ENCODE results near the gene CFAP298.

The CFAP298 gene

DNA sequence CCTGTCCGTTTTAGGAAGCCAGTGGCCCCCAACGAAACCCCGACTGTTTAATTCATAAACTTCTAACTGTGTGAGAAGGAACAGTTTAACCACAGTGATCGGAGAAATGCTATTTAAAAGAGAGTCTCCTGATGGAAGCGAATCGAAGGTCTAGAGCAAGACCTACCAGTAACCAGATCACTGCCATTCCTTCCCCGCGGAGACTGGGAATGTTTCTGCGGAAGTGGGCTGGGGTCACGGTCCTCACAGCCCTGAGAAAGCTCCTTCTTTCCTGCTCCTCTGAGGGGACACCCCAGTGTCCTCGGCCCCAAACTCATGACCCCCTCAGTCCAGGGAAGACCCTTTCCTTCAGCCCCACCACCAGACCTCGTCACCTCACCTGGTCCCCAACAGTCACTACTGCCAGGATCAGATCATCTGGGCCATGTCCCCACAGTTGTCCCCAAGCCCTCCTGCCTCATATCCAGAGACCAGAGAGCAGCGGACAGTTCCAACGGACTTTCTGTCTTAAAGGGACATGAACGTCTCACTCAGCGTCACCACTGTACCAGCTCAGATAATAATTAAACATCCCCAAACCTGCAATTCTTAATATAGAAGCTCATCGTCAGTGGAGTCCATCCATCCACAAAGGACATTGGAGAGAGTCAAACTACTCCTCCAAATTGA is 27.0 kb downstream of the CFAP298 start, which contains the start of gene TCP10L:
TCP10L (minus strand) TSS at position 482 of the 669 bp plus-strand sequence. CDS start 1,219 bp downstream, outside the sequence.
- peaks cover 6% of the 10 kb centered on the region for H3K36me3 ChIP-seq (ENCODE audit: insufficient read depth, insufficient read length, low read length)
- DNase-seq (ENCODE audit: low read depth, low spot score): no peak
- H3K4me3 ChIP-seq (ENCODE audit: insufficient read length, low read depth): no peak within 1 kb of the TSS
- no peak within 1 kb of the TSS for H3K9ac ChIP-seq (ENCODE audit: insufficient read length, low read depth)
- TF ChIP-seq YY1 (IDR thresholded peaks at IDR 0.05; ENCODE audit: insufficient read depth, insufficient read length): no peak
- no peak for TF ChIP-seq SUZ12 (IDR thresholded peaks at IDR 0.05; ENCODE audit: extremely low read depth, insufficient read depth, insufficient read length)
- TF ChIP-seq ZNF274 (IDR thresholded peaks at IDR 0.05; ENCODE audit: low read depth, low read length): no peak
- no peaks in the 10 kb centered on the region for H3K9me3 ChIP-seq (ENCODE audit: insufficient read depth, low read length)
- no peaks in the 10 kb centered on the region for H3K27me3 ChIP-seq (ENCODE audit: insufficient read depth, insufficient read length)
- no peaks in the 10 kb centered on the region for H3K4me1 ChIP-seq (ENCODE audit: insufficient read depth, insufficient read length)

DNA sequence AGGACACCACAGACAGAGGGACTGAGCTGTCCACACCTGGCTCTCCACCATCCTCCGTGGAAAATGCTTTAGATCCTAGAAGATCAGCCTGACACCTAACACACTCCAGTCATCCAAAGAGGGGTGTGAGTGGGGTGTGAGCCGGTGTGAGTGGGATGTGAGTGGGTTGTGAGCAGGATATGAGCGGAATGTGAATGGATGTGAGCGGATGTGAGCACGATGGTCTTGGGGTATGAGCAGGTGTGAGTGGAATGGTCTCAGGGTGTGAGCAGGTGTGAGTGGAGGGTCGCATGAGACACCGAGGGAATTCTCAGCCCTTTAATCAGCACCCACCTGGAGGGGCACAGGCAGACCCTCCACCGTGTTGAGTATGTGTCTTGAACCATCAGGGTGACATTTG is 27.7 kb downstream of the CFAP298 start:
- H3K4me1 ChIP-seq (ENCODE audit: insufficient read depth, insufficient read length): no peaks in the 10 kb centered on the region
- TF ChIP-seq SUZ12 (IDR thresholded peaks at IDR 0.05; ENCODE audit: extremely low read depth, insufficient read depth, insufficient read length): no peak
- TF ChIP-seq YY1 (IDR thresholded peaks at IDR 0.05; ENCODE audit: insufficient read depth, insufficient read length): no peak
- no peak for TF ChIP-seq ZNF274 (IDR thresholded peaks at IDR 0.05; ENCODE audit: low read depth, low read length)
- DNase-seq (ENCODE audit: low read depth, low spot score): no peak

DNA sequence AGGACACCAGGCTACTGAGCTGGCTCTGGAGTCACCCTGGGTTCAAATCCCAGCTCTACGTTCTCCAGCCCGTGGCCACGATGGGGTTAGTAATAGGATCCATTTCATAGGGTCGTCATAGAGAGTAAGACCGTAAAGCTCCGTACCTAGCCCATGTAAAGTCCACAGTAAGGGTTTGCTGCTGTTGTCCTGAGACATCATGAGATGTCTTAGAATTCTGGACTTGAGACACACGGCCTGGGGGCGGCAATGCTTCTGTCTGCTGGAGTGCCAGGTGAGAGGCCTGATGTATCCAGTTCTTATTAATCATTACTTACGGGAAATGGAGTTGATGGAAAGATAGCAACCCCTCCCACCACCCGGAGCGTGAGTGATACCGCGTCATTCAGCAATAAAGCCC is 30.4 kb downstream of the CFAP298 start:
- Histone ChIP-seq H3K9ac (ENCODE audit: insufficient read length, low read depth) (no peak overlapping the region), H3K36me3 (ENCODE audit: insufficient read depth, insufficient read length, low read length) (peaks cover 3% of the 10 kb centered on the region), H3K27me3 (ENCODE audit: insufficient read depth, insufficient read length) (no peaks in the 10 kb centered on the region), H3K9me3 (ENCODE audit: insufficient read depth, low read length) (no peaks in the 10 kb centered on the region), H3K4me1 (ENCODE audit: insufficient read depth, insufficient read length) (no peaks in the 10 kb centered on the region), H3K4me3 (ENCODE audit: insufficient read length, low read depth) (no peak overlapping the region)
- TF ChIP-seq ZNF274 (IDR thresholded peaks at IDR 0.05; ENCODE audit: low read depth, low read length) (no peak), YY1 (IDR thresholded peaks at IDR 0.05; ENCODE audit: insufficient read depth, insufficient read length) (no peak), SUZ12 (IDR thresholded peaks at IDR 0.05; ENCODE audit: extremely low read depth, insufficient read depth, insufficient read length) (no peak)
- DNase-seq (ENCODE audit: low read depth, low spot score): no peak

More for the DNA sequence above, 27.7 kb downstream of the CFAP298 start:
- Histone ChIP-seq H3K9ac (ENCODE audit: insufficient read length, low read depth) (no peak overlapping the region), H3K27me3 (ENCODE audit: insufficient read depth, insufficient read length) (no peaks in the 10 kb centered on the region), H3K36me3 (ENCODE audit: insufficient read depth, insufficient read length, low read length) (peaks cover 6% of the 10 kb centered on the region), H3K4me3 (ENCODE audit: insufficient read length, low read depth) (no peak overlapping the region), H3K9me3 (ENCODE audit: insufficient read depth, low read length) (no peaks in the 10 kb centered on the region)

DNA sequence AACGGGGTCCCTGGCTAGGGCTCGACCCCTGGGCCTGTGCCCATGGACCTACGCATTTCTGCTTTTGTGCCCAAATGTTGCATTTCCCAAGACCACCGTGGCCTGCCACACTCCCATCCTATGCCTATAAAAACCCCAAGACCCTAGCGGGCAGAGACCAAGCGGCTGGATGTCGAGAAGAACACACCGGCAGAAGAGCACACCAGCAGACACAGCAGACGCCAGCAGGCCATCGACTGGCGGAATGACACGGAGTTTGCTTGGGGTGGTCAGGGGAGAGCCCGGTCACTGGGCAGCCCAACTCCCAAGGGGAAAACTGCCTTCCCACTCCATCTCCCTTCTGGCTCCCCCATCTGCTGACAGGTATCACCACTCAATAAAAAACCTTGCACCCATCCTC is 31.2 kb downstream of the CFAP298 start:
- Histone ChIP-seq H3K36me3 (ENCODE audit: insufficient read depth, insufficient read length, low read length) (no peaks in the 10 kb centered on the region), H3K4me1 (ENCODE audit: insufficient read depth, insufficient read length) (no peaks in the 10 kb centered on the region), H3K9ac (ENCODE audit: insufficient read length, low read depth) (no peak overlapping the region), H3K4me3 (ENCODE audit: insufficient read length, low read depth) (no peak overlapping the region), H3K27me3 (ENCODE audit: insufficient read depth, insufficient read length) (no peaks in the 10 kb centered on the region), H3K9me3 (ENCODE audit: insufficient read depth, low read length) (no peaks in the 10 kb centered on the region)
- TF ChIP-seq ZNF274 (IDR thresholded peaks at IDR 0.05; ENCODE audit: low read depth, low read length) (no peak), SUZ12 (IDR thresholded peaks at IDR 0.05; ENCODE audit: extremely low read depth, insufficient read depth, insufficient read length) (no peak), YY1 (IDR thresholded peaks at IDR 0.05; ENCODE audit: insufficient read depth, insufficient read length) (no peak)
- no peak for DNase-seq (ENCODE audit: low read depth, low spot score)

DNA sequence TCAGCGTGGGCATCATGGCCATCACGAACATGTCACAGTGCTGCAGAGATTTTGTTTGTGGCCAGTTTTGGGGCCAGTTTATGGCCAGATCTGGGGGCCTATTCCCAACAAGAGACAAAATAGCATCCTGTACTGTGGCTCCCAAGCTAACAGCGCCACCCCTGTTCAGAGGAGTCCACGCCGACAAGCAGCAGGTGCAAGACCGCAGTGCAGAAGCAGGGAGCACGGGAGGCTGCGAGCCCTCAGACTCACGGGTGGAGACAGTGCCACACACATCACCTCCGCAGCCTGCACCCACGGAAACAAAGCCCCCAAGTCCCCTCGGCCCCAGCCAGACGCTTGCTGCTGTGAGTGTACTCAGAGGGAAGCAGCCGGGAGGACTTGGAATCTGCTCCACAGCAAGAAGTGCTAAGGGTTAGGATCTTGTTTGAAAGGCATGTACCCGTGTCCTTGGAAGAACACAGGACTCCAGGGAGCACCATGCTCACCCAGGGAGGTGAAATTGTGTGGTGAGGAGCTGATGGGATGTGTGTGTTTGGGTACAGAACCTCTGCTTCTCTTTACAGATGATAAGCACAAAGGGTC is 34.0 kb downstream of the CFAP298 start:
- H3K4me1 ChIP-seq (ENCODE audit: insufficient read depth, insufficient read length): peaks cover 6% of the 10 kb centered on the region
- no peak overlapping the region for H3K9ac ChIP-seq (ENCODE audit: insufficient read length, low read depth)
- no peaks in the 10 kb centered on the region for H3K36me3 ChIP-seq (ENCODE audit: insufficient read depth, insufficient read length, low read length)
- no peaks in the 10 kb centered on the region for H3K9me3 ChIP-seq (ENCODE audit: insufficient read depth, low read length)
- DNase-seq (ENCODE audit: low read depth, low spot score): peak; percentile 39
- no peaks in the 10 kb centered on the region for H3K27me3 ChIP-seq (ENCODE audit: insufficient read depth, insufficient read length)
- TF ChIP-seq SUZ12 (IDR thresholded peaks at IDR 0.05; ENCODE audit: extremely low read depth, insufficient read depth, insufficient read length): no peak
- TF ChIP-seq YY1 (IDR thresholded peaks at IDR 0.05; ENCODE audit: insufficient read depth, insufficient read length): no peak
- TF ChIP-seq ZNF274 (IDR thresholded peaks at IDR 0.05; ENCODE audit: low read depth, low read length): no peak
- H3K4me3 ChIP-seq (ENCODE audit: insufficient read length, low read depth): no peak overlapping the region

DNA sequence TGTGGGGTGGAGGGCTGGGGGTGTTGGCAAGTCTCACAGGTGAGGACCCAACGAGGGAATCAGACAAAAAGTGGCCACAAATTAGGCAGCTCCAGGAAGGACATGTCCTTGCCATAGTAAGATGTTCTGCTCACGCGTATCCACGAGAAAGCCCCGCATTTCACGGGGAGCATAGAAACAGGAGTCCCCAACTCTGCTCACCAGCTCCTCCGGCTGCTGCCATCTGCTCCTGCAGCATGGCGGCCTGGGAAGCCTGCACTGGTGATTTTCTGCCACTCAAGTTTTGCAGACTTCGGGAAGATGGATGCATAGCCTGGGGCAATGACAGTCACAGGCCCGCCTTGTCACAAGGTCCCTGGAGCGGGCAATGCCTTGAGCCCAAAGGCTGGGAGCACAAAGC is 36.2 kb downstream of the CFAP298 start:
- no peaks in the 10 kb centered on the region for H3K36me3 ChIP-seq (ENCODE audit: insufficient read depth, insufficient read length, low read length)
- H3K27me3 ChIP-seq (ENCODE audit: insufficient read depth, insufficient read length): no peaks in the 10 kb centered on the region
- no peaks in the 10 kb centered on the region for H3K9me3 ChIP-seq (ENCODE audit: insufficient read depth, low read length)
- H3K4me3 ChIP-seq (ENCODE audit: insufficient read length, low read depth): no peak overlapping the region
- no peak overlapping the region for H3K9ac ChIP-seq (ENCODE audit: insufficient read length, low read depth)
- H3K4me1 ChIP-seq (ENCODE audit: insufficient read depth, insufficient read length): peaks cover 13% of the 10 kb centered on the region
- no peak for DNase-seq (ENCODE audit: low read depth, low spot score)
- TF ChIP-seq SUZ12 (IDR thresholded peaks at IDR 0.05; ENCODE audit: extremely low read depth, insufficient read depth, insufficient read length): no peak
- TF ChIP-seq YY1 (IDR thresholded peaks at IDR 0.05; ENCODE audit: insufficient read depth, insufficient read length): no peak
- TF ChIP-seq ZNF274 (IDR thresholded peaks at IDR 0.05; ENCODE audit: low read depth, low read length): no peak
